ENCODE measurements around the gene CRB2. TPM values are rescaled to one million over a fixed set of nuclear protein-coding genes. Genes with fewer than 3 reads are reported as not detected.

The CRB2 gene
- total RNA-seq, 1 experiment from 2014 or later, result 0.07 TPM

DNA sequence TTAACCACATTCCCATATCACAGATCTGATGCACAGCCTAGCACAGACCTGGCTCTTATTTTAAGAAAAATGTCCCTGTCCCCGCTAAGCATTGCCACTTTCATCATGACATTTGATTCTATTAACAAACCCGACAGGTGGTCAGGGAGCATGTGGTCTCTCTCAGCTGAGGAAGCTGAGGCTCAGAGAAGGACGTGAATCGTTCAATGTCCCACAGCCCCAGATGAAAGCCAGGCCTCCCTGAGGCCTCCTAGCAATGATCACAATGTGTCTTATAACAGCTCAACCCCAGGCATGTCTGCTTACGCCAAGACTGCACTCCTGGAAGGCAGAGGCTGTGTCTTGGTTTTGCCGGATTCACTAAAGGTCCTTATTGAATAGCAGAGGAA, 10.4 kb upstream of the CRB2 start:
- no TSS peak for BruUV-seq (replicated peaks)
- POLR2A ChIA-PET, result no interaction called here

More for the DNA sequence above, 10.4 kb upstream of the CRB2 start:
- Histone ChIP-seq H3K4me3 (replicated peaks in 1 of 2; ENCODE audit: low read depth in 1 of 2, low read length in 2 of 2) (no peak overlapping the region), H3K79me2 (ENCODE audit: insufficient read depth, low read length) (no peaks in the 10 kb centered on the region), H3K27ac (ENCODE audit: low read depth, low read length) (no peak overlapping the region), H4K20me1 (ENCODE audit: insufficient read depth) (no peaks in the 10 kb centered on the region), H3K9me3 (ENCODE audit: control insufficient read depth in 1 of 2, insufficient read depth in 1 of 2, low read depth in 1 of 2, low read length in 2 of 2) (no peaks in the 10 kb centered on the region; a peak in 1 of 4 replicates), H3K4me2 (ENCODE audit: low read length) (no peak overlapping the region), H3K9ac (ENCODE audit: low read length) (no peak overlapping the region), H2AFZ (ENCODE audit: low read depth, low read length, poor library complexity, severe bottlenecking) (no peak overlapping the region), H3K9me2 (ENCODE audit: insufficient read depth) (no peaks in the 10 kb centered on the region), H3K4me1 (ENCODE audit: control insufficient read depth in 1 of 2, insufficient read depth in 2 of 2, low read length in 2 of 2) (peaks cover 0 to 13% of the 10 kb centered on the region in 2 experiments; a peak in 1 of 4 replicates), H3K27me3 (ENCODE audit: insufficient read depth, low read length) (no peaks in the 10 kb centered on the region), H3K36me3 (ENCODE audit: control insufficient read depth in 1 of 2, insufficient read depth in 2 of 2, low read length in 2 of 2) (no peaks in the 10 kb centered on the region)
- ATAC-seq (no peak), DNase-seq (ENCODE audit: low read depth, low spot score) (no peak)
- intact Hi-C loops (cut with micrococcal nuclease), result loop anchor here (5.0 to 10.0 kb wide), 2 partner anchors 533 to 991 kb away; no protein-coding TSS in a partner anchor
- CTCF ChIA-PET, result no interaction called here
- no peak for TF ChIP-seq EZH2 (IDR thresholded peaks at IDR 0.05)
- no peak for TF ChIP-seq ZFX (IDR thresholded peaks at IDR 0.05)
- no peak for TF ChIP-seq SIN3A (IDR thresholded peaks at IDR 0.05; ENCODE audit: low read depth)
- no peak for TF ChIP-seq FOSL1 (IDR thresholded peaks at IDR 0.05; ENCODE audit: low read depth)
- TF ChIP-seq, protein P1, sequence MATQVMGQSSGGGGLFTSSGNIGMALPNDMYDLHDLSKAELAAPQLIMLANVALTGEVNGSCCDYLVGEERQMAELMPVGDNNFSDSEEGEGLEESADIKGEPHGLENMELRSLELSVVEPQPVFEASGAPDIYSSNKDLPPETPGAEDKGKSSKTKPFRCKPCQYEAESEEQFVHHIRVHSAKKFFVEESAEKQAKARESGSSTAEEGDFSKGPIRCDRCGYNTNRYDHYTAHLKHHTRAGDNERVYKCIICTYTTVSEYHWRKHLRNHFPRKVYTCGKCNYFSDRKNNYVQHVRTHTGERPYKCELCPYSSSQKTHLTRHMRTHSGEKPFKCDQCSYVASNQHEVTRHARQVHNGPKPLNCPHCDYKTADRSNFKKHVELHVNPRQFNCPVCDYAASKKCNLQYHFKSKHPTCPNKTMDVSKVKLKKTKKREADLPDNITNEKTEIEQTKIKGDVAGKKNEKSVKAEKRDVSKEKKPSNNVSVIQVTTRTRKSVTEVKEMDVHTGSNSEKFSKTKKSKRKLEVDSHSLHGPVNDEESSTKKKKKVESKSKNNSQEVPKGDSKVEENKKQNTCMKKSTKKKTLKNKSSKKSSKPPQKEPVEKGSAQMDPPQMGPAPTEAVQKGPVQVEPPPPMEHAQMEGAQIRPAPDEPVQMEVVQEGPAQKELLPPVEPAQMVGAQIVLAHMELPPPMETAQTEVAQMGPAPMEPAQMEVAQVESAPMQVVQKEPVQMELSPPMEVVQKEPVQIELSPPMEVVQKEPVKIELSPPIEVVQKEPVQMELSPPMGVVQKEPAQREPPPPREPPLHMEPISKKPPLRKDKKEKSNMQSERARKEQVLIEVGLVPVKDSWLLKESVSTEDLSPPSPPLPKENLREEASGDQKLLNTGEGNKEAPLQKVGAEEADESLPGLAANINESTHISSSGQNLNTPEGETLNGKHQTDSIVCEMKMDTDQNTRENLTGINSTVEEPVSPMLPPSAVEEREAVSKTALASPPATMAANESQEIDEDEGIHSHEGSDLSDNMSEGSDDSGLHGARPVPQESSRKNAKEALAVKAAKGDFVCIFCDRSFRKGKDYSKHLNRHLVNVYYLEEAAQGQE (IDR thresholded peaks at IDR 0.05; ENCODE audit: low read depth), result no peak
- TF ChIP-seq, protein P2, sequence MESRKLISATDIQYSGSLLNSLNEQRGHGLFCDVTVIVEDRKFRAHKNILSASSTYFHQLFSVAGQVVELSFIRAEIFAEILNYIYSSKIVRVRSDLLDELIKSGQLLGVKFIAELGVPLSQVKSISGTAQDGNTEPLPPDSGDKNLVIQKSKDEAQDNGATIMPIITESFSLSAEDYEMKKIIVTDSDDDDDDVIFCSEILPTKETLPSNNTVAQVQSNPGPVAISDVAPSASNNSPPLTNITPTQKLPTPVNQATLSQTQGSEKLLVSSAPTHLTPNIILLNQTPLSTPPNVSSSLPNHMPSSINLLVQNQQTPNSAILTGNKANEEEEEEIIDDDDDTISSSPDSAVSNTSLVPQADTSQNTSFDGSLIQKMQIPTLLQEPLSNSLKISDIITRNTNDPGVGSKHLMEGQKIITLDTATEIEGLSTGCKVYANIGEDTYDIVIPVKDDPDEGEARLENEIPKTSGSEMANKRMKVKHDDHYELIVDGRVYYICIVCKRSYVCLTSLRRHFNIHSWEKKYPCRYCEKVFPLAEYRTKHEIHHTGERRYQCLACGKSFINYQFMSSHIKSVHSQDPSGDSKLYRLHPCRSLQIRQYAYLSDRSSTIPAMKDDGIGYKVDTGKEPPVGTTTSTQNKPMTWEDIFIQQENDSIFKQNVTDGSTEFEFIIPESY (IDR thresholded peaks at IDR 0.05; ENCODE audit: extremely low read depth, insufficient replicate concordance, low read length), result no peak
- TF ChIP-seq SP1 (IDR thresholded peaks at IDR 0.05; ENCODE audit: low read depth), result no peak
- no peak for TF ChIP-seq TCF7L2 (IDR thresholded peaks at IDR 0.05; ENCODE audit: borderline replicate concordance, extremely low read depth, insufficient read depth, insufficient read length)
- TF ChIP-seq CEBPB (IDR thresholded peaks at IDR 0.05; ENCODE audit: low read depth), result no peak
- RAD21 ChIA-PET (ENCODE audit: low non-redundant PET in 1 of 2, low total read pairs in 2 of 2, uncharacterized antibody in 2 of 2, unreplicated experiment in 2 of 2), result no interaction called here
